CD4-positive, alpha-beta memory T cell (primary cell): ENCODE measurements around the gene KRTAP10-4. TPM values are rescaled to one million over a fixed set of nuclear protein-coding genes. Genes with fewer than 3 reads are reported as not detected.

Source experiments
- CTCF ChIA-PET: fragments of 350-600 bp; sonication (Branson Sonifier 250); formaldehyde crosslinking; loops from one replicate; lab custom pipeline; 2021; ENCODE audit warnings: inconsistent platforms; ENCODE audit not compliant: partially characterized antibody; lab: Charles Lee
- POLR2A ChIA-PET: fragments of 350-600 bp; sonication (Branson Sonifier 250); formaldehyde crosslinking; loops from one replicate; lab custom pipeline; 2021; ENCODE audit not compliant: partially characterized antibody; lab: Charles Lee
- DNase-seq, 5 donors: peaks; one replicate each; pipeline versions ENCODE4 v3.0.0 to v3.0.0-alpha.2; 2020 to 2022; ENCODE audit warnings: mixed read lengths in 1 of 5
- H3K27ac ChIP-seq: one replicate; pipeline ENCODE4 v1.7.0; 2013; ENCODE audit warnings: low read depth, low read length
- H3K27me3 ChIP-seq: 2 replicates; pipeline ENCODE4 v1.7.0; 2013; ENCODE audit warnings: mild to moderate bottlenecking, low read length, moderate library complexity; ENCODE audit not compliant: insufficient read depth
- H3K36me3 ChIP-seq: 2 replicates; pipeline ENCODE4 v1.7.0; 2013; ENCODE audit warnings: mild to moderate bottlenecking, low read length, moderate library complexity; ENCODE audit not compliant: insufficient read depth
- H3K4me1 ChIP-seq: 2 replicates; pipeline ENCODE4 v1.7.0; 2013; ENCODE audit warnings: mild to moderate bottlenecking, low read length, moderate library complexity; ENCODE audit not compliant: insufficient read depth
- H3K4me3 ChIP-seq, 2 donors: one replicate each; pipeline ENCODE4 v1.7.0; 2013; ENCODE audit warnings: low read length in 2 of 2, mild to moderate bottlenecking in 1 of 2
- H3K9me3 ChIP-seq, 2 donors: one replicate each; pipeline ENCODE4 v1.7.0; 2013; ENCODE audit warnings: low read length in 2 of 2, control low read depth in 1 of 2; ENCODE audit not compliant: control insufficient read depth in 1 of 2
- H3K27ac Mint-ChIP-seq, 7 donors: one replicate each; pipeline ENCODE4 v1.8.0; 2020 to 2021; ENCODE audit warnings: mixed read lengths in 7 of 7, mild to moderate bottlenecking in 6 of 7, inconsistent platforms in 3 of 7, moderate library complexity in 3 of 7
- H3K27me3 Mint-ChIP-seq, 2 donors: one replicate each; pipeline ENCODE4 v1.8.0; 2020 to 2021; ENCODE audit warnings: mixed read lengths in 2 of 2
- H3K36me3 Mint-ChIP-seq, 2 donors: one replicate each; pipeline ENCODE4 v1.8.0; 2020 to 2021; ENCODE audit warnings: mixed read lengths in 2 of 2, inconsistent platforms in 1 of 2, mild to moderate bottlenecking in 1 of 2
- H3K4me1 Mint-ChIP-seq, 4 donors: one replicate each; pipeline ENCODE4 v1.8.0; 2020 to 2021; ENCODE audit warnings: mixed read lengths in 4 of 4, mild to moderate bottlenecking in 1 of 4
- H3K4me3 Mint-ChIP-seq, 8 donors: one replicate each; pipeline ENCODE4 v1.8.0; 2020 to 2021; ENCODE audit warnings: mixed read lengths in 8 of 8, mild to moderate bottlenecking in 7 of 8, moderate library complexity in 6 of 8, inconsistent platforms in 3 of 8
- H3K9me3 Mint-ChIP-seq, 8 donors: one replicate each; pipeline ENCODE4 v1.8.0; 2020 to 2021; ENCODE audit warnings: mixed read lengths in 8 of 8, mild to moderate bottlenecking in 5 of 8, inconsistent platforms in 3 of 8, moderate library complexity in 1 of 8
- intact Hi-C: fragments of 100-400 bp; cut with micrococcal nuclease; formaldehyde crosslinking; loops from one replicate; pipeline ENCODE4 v1.15.1; 2023
- polyA plus RNA-seq, 2 donors: library from polyadenylated mRNA; unstranded; fragments of 300-500 nt; fragmentation: Illumina TruSeq; gene quantifications; one replicate each; pipeline ENCODE4 v1.2.3, GENCODE V29; 2021
- total RNA-seq, 2 experiments: library from RNA; stranded (reverse); gene quantifications; one replicate each; pipeline ENCODE4 v1.2.3, GENCODE V29; 2021

KRTAP10-4 gene
- total and polyA plus RNA-seq, 4 experiments from 2014 or later, result not detected

- Histone ChIP-seq H3K4me1 (peaks cover 41% of the 10 kb centered on the region), H3K36me3 (no peaks in the 10 kb centered on the region), H3K9me3 (no peaks in the 10 kb centered on the region), H3K27ac (no peak overlapping the region), H3K27me3 (no peaks in the 10 kb centered on the region), H3K4me3 (no peak overlapping the region)
- H3K4me1 Mint-ChIP-seq, result peaks cover 28 to 51% (median 40%) of the 10 kb centered on the region in 4 donors
- H3K36me3 Mint-ChIP-seq, result peaks cover 12 to 14% of the 10 kb centered on the region in 2 donors
- DNase-seq, result no peak
- peak overlapping the region in 1 of 8 donors; percentile 54 for H3K4me3 Mint-ChIP-seq
- peaks cover 0 to 34% (median 23%) of the 10 kb centered on the region in 8 donors for H3K9me3 Mint-ChIP-seq
- no peaks in the 10 kb centered on the region for H3K27me3 Mint-ChIP-seq
- H3K27ac Mint-ChIP-seq, result no peak overlapping the region
- POLR2A ChIA-PET, result interaction anchor here (0.6 kb wide), 1 partner anchor 43 kb away, joined by 3 read pairs; the partner anchor contains the start of gene KRTAP12-3
- CTCF ChIA-PET, result interaction anchor here (0.7 to 1.4 kb wide), 2 partner anchors 127 to 215 kb away, joined by 3 to 5 read pairs; no protein-coding TSS in a partner anchor
- intact Hi-C loops, result loop anchor here (10.0 kb wide), 1 partner anchor 70 kb away; the partner anchor contains the start of gene KRTAP10-1
Measured at GRCh38 chr21:44614961-44615391, 41.4 kb downstream of the KRTAP10-4 start.

DNA sequence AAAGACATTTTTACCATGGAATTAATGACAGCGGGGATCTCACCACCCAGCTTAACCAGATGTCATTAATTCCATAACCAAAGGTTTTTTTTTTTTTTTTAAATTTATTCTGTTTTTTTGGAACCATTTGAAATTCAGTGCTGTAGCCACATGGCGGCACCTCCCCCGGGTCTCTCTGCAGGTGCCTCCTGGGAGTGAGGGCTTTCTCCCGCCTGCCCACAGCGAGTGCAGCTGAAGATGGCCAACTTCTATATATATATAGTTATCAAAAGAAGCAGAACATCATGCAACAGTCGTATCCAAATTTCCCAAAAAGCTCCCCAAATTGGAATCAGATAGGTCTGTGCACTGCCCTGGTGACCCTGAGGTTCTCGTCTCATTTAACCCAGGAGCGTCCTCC, 41.9 kb downstream of the KRTAP10-4 start:
- H3K27ac ChIP-seq, result no peak overlapping the region
- no peaks in the 10 kb centered on the region for H3K27me3 ChIP-seq
- H3K9me3 ChIP-seq, result no peaks in the 10 kb centered on the region
- H3K27ac Mint-ChIP-seq, result no peak overlapping the region
- intact Hi-C loops, result loop anchor here (10.0 kb wide), 1 partner anchor 71 kb away; the partner anchor contains the start of gene KRTAP10-1
- ChIA-PET CTCF (interaction anchor here (0.7 to 1.4 kb wide), 2 partner anchors 127 to 216 kb away, joined by 3 to 5 read pairs; no protein-coding TSS in a partner anchor), POLR2A (interaction anchor here (0.6 to 2.5 kb wide), 2 partner anchors 42 to 43 kb away, joined by 3 to 12 read pairs; partner anchors contain the start of gene KRTAP12-3)
- no peaks in the 10 kb centered on the region for H3K36me3 ChIP-seq
- H3K36me3 Mint-ChIP-seq, result peaks cover 13 to 15% of the 10 kb centered on the region in 2 donors
- no peak overlapping the region for H3K4me3 ChIP-seq
- H3K4me1 Mint-ChIP-seq, result peaks cover 30 to 56% (median 43%) of the 10 kb centered on the region in 4 donors
- no peak for DNase-seq
- peaks cover 0 to 33% (median 24%) of the 10 kb centered on the region in 8 donors for H3K9me3 Mint-ChIP-seq
- peaks cover 43% of the 10 kb centered on the region for H3K4me1 ChIP-seq
- H3K27me3 Mint-ChIP-seq, result no peaks in the 10 kb centered on the region
- H3K4me3 Mint-ChIP-seq, result no peak overlapping the region

DNA sequence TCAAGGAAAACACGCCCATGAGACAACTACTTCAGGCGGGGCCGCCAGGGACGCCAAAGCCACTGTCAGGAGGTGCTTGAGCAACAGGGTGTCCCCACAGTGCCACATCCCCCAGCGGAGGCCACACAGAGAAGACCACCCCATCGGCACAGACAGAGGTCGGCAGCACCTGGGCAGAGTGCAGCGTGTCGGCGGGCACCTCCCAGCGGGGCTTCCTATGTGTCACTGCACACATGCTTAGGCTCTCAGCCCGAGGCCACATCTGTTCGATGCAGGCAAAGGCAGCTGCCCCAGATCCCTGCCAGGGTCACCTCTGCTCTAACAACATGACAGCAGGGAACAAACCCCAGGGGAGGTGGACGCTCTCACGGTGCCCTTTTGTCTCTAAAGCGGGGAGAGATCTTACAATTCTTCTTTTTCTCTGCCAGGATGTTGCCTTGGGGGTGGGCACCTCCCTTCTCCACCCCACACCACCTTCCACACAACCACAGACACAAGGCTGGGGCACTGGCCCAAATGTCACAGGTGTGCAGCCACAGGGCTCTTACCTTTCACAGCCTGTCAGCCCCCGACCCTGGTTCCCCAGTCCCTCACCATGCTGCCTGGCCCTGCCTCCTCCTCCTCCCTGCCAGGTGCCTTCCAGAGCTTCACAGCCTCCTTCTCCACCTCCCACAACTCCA, 42.5 kb downstream of the KRTAP10-4 start:
- peaks cover 30 to 60% (median 47%) of the 10 kb centered on the region in 4 donors for H3K4me1 Mint-ChIP-seq
- POLR2A ChIA-PET, result interaction anchor here (2.5 kb wide), 1 partner anchor 42 kb away, joined by 12 read pairs; the partner anchor contains the start of gene KRTAP12-3

DNA sequence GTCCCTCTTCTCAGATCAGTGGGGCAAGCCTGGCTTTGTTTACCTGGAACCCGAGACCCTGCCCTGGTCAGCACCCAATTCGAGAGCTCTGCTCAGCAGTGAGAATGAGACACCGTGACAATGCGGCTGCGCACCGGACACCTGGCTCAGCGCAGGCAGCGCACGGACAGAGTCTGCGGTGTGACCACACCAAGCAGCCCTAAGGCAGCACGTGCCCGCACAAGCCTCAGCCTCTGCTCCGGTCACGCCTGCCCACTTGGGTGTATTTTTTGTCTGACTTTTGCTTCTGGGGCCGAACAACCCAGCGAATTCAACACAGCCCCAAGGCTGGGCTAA, 43.0 kb downstream of the KRTAP10-4 start:
- intact Hi-C loops, result loop anchor here (10.0 kb wide), 1 partner anchor 72 kb away; the partner anchor contains the start of gene KRTAP10-1
- H3K36me3 Mint-ChIP-seq, result peaks cover 17 to 21% of the 10 kb centered on the region in 2 donors
- peak overlapping the region in 1 of 8 donors; percentile 8 for H3K4me3 Mint-ChIP-seq
- peaks cover 0 to 28% (median 19%) of the 10 kb centered on the region in 8 donors for H3K9me3 Mint-ChIP-seq
- no peaks in the 10 kb centered on the region for H3K27me3 ChIP-seq
- H3K9me3 ChIP-seq, result no peaks in the 10 kb centered on the region
- H3K4me1 ChIP-seq, result peaks cover 43% of the 10 kb centered on the region
- no peak for DNase-seq
- H3K27ac Mint-ChIP-seq, result peak overlapping the region in 5 of 7 donors; percentile 32 to 83 (median 51)
- H3K27me3 Mint-ChIP-seq, result no peaks in the 10 kb centered on the region
- H3K4me1 Mint-ChIP-seq, result peaks cover 30 to 60% (median 47%) of the 10 kb centered on the region in 4 donors
- no peaks in the 10 kb centered on the region for H3K36me3 ChIP-seq
- CTCF ChIA-PET, result interaction anchor here (0.6 kb wide), 1 partner anchor 106 kb away, joined by 4 read pairs; no protein-coding TSS in a partner anchor
- POLR2A ChIA-PET, result interaction anchor here (2.5 kb wide), 1 partner anchor 41 kb away, joined by 12 read pairs; the partner anchor contains the start of gene KRTAP12-3
- no peak overlapping the region for H3K27ac ChIP-seq
- no peak overlapping the region for H3K4me3 ChIP-seq

More for the DNA sequence above, 42.5 kb downstream of the KRTAP10-4 start:
- Mint-ChIP-seq H3K9me3 (peaks cover 0 to 34% (median 24%) of the 10 kb centered on the region in 8 donors), H3K36me3 (peaks cover 17 to 21% of the 10 kb centered on the region in 2 donors), H3K27ac (peak overlapping the region in 6 of 7 donors; percentile 32 to 86 (median 52)), H3K27me3 (no peaks in the 10 kb centered on the region), H3K4me3 (peak overlapping the region in 2 of 8 donors; percentile 6 to 26)
- Histone ChIP-seq H3K36me3 (no peaks in the 10 kb centered on the region), H3K4me3 (no peak overlapping the region), H3K27ac (no peak overlapping the region), H3K4me1 (peaks cover 43% of the 10 kb centered on the region), H3K27me3 (no peaks in the 10 kb centered on the region), H3K9me3 (no peaks in the 10 kb centered on the region)
- DNase-seq, result no peak
- CTCF ChIA-PET, result interaction anchor here (0.6 to 1.4 kb wide), 2 partner anchors 106 to 126 kb away, joined by 4 to 5 read pairs; no protein-coding TSS in a partner anchor
- intact Hi-C loops, result loop anchor here (10.0 kb wide), 1 partner anchor 71 kb away; the partner anchor contains the start of gene KRTAP10-1

DNA sequence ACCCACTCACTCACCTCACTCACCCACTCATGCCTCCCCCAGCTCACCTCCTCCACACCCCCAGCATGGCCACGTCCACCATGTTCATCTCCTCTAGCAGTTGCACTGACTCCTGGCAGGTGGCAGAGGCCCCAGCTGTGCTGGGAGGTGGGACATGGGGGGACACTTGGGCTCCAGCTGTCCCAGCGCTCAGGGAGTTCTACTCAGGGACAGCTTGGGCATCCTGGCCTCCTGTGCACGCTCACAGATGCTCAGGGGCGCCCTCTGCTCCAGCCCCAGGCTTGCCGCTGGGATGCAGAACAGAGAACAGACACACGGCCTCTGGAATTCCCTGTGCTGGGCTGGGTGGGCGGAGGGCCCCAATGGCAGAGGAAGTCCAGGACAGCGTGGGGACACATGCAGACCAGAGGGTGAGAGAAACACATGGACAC, 43.6 kb downstream of the KRTAP10-4 start:
- no peaks in the 10 kb centered on the region for H3K27me3 ChIP-seq
- CTCF ChIA-PET, result interaction anchor here (0.6 to 2.8 kb wide), 3 partner anchors 36 to 107 kb away, joined by 4 to 10 read pairs (median 6); no protein-coding TSS in a partner anchor
- peaks cover 2 to 28% (median 20%) of the 10 kb centered on the region in 8 donors for H3K9me3 Mint-ChIP-seq
- peaks cover 43% of the 10 kb centered on the region for H3K4me1 ChIP-seq
- H3K36me3 ChIP-seq, result no peaks in the 10 kb centered on the region
- no peak overlapping the region for H3K4me3 Mint-ChIP-seq
- H3K4me3 ChIP-seq, result no peak overlapping the region
- H3K27me3 Mint-ChIP-seq, result no peaks in the 10 kb centered on the region
- intact Hi-C loops, result loop anchor here (10.0 kb wide), 1 partner anchor 72 kb away; the partner anchor contains the start of gene KRTAP10-1
- POLR2A ChIA-PET, result interaction anchor here (2.5 to 3.1 kb wide), 2 partner anchors 38 to 41 kb away, joined by 12 to 29 read pairs; partner anchors contain the start of genes KRTAP12-3 and KRTAP12-4
- DNase-seq, result no peak
- H3K27ac ChIP-seq, result no peak overlapping the region
- H3K27ac Mint-ChIP-seq, result peak overlapping the region in 4 of 7 donors; percentile 12 to 96 (median 67)
- peaks cover 30 to 60% (median 47%) of the 10 kb centered on the region in 4 donors for H3K4me1 Mint-ChIP-seq
- H3K36me3 Mint-ChIP-seq, result peaks cover 17 to 21% of the 10 kb centered on the region in 2 donors
- H3K9me3 ChIP-seq, result no peaks in the 10 kb centered on the region

DNA sequence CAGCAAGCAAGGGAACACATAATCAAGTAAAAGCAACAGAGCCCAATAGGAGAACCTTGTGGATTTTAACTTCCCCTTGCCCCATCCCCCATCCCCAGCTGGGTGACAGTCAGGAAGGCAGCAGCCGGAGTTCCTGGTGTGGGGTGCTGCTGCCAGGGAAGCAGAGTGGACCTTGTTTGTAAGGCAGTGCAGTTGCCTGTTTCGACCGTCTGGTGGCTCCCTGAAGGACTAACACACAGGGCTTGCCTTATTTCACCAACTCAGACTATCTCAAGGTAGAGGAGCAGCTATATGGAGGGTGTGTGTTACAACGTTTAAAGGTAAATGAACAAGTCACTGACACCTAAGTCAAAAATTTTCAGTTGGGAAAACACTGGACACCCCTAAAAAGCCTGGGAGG, 45.0 kb downstream of the KRTAP10-4 start:
- H3K36me3 Mint-ChIP-seq, result peaks cover 22 to 31% of the 10 kb centered on the region in 2 donors

More for the DNA sequence above, 45.0 kb downstream of the KRTAP10-4 start:
- Histone ChIP-seq H3K9me3 (no peaks in the 10 kb centered on the region), H3K27me3 (no peaks in the 10 kb centered on the region), H3K27ac (peak overlapping the region; percentile 40), H3K4me1 (peaks cover 43% of the 10 kb centered on the region), H3K36me3 (no peaks in the 10 kb centered on the region), H3K4me3 (peak overlapping the region in 1 of 2 donors; percentile 12)
- no peaks in the 10 kb centered on the region for H3K27me3 Mint-ChIP-seq
- peak overlapping the region; percentile 39 to 81 (median 68) for H3K4me3 Mint-ChIP-seq
- peak overlapping the region; percentile 83 to 96 (median 93) for H3K27ac Mint-ChIP-seq
- H3K9me3 Mint-ChIP-seq, result peaks cover 2 to 37% (median 30%) of the 10 kb centered on the region in 8 donors
- POLR2A ChIA-PET, result interaction anchor here (1.0 to 5.4 kb wide), 13 partner anchors 12 to 124 kb away, joined by 3 to 89 read pairs (median 5); partner anchors contain the start of genes KRTAP10-12, KRTAP12-2, KRTAP12-3 and KRTAP12-4
- intact Hi-C loops, result loop anchor here (10.0 kb wide), 1 partner anchor 74 kb away; the partner anchor contains the start of gene KRTAP10-1
- H3K4me1 Mint-ChIP-seq, result peaks cover 31 to 60% (median 48%) of the 10 kb centered on the region in 4 donors
- no peak for DNase-seq
- CTCF ChIA-PET, result interaction anchor here (0.9 to 2.8 kb wide), 10 partner anchors 11 to 124 kb away, joined by 3 to 19 read pairs (median 7); partner anchors contain the start of genes KRTAP12-3 and KRTAP12-4
